ENCODE data around the gene PRR36.

The PRR36 gene

GRCh38 chr19:7849631-7849999, 24.6 kb downstream of the PRR36 start:
- no peak overlapping the region for H4K91ac ChIP-seq (ENCODE audit: low read depth, low read length, poor library complexity)
- WGBS, 2 donors (ENCODE audit: extremely low coverage in 2 of 2, insufficient read length in 2 of 2, insufficient replicate concordance in 1 of 2) = no CpG with 5 or more reads among the region's 9 CpGs
- H2BK12ac ChIP-seq (ENCODE audit: low read length) = no peak overlapping the region

GRCh38 chr19:7848779-7849457, 25.3 kb downstream of the PRR36 start:
- no CpG with 5 or more reads among the region's 34 CpGs for WGBS, 2 donors (ENCODE audit: extremely low coverage in 2 of 2, insufficient read length in 2 of 2, insufficient replicate concordance in 1 of 2)
- no peak overlapping the region for H2BK5ac ChIP-seq (ENCODE audit: low read length)

More at GRCh38 chr19:7849631-7849999, 24.6 kb downstream of the PRR36 start:
- Histone ChIP-seq H2BK5ac (ENCODE audit: low read length) (no peak overlapping the region), H3K36me3 (replicated peaks in 1 of 2; ENCODE audit: control insufficient read depth in 2 of 2, insufficient read depth in 2 of 2, low read length in 2 of 2) (no peaks in the 10 kb centered on the region), H3K9me3 (replicated peaks in 1 of 2; ENCODE audit: control insufficient read depth in 2 of 2, insufficient read depth in 1 of 2, low read depth in 1 of 2, low read length in 2 of 2) (no peaks in the 10 kb centered on the region), H2BK120ac (ENCODE audit: low read depth, low read length) (no peak overlapping the region), H3K27ac (replicated peaks; ENCODE audit: low read length) (no peak overlapping the region), H3K4ac (ENCODE audit: low read length) (no peak overlapping the region), H3K23ac (ENCODE audit: low read depth, low read length, poor library complexity) (peak overlapping the region; percentile 85), H3K9ac (ENCODE audit: low read depth, low read length, poor library complexity) (peak overlapping the region; percentile 21), H3K14ac (ENCODE audit: low read length) (peak overlapping the region; percentile 38), H3K79me1 (ENCODE audit: low read depth, low read length) (no peaks in the 10 kb centered on the region), H4K8ac (ENCODE audit: low read depth, low read length) (no peak overlapping the region), H2AK5ac (ENCODE audit: low read depth, low read length) (no peak overlapping the region), H3K4me3 (ENCODE audit: low read length in 2 of 2) (no peak overlapping the region), H2AFZ (ENCODE audit: low read length) (no peak overlapping the region), H3K4me1 (ENCODE audit: control insufficient read depth in 2 of 2, insufficient read depth in 1 of 2, low read depth in 1 of 2, low read length in 2 of 2) (peaks cover 3 to 15% of the 10 kb centered on the region in 2 donors), H2BK15ac (ENCODE audit: low read length) (no peak overlapping the region), H3K4me2 (ENCODE audit: insufficient read depth, low read length, poor library complexity, severe bottlenecking) (no peak overlapping the region), H3K18ac (ENCODE audit: low read length) (no peak overlapping the region), H3K27me3 (ENCODE audit: control insufficient read depth in 3 of 3, insufficient read depth in 3 of 3, low read depth in 1 of 3, low read length in 3 of 3) (peaks cover 0 to 9% (median 0%) of the 10 kb centered on the region in 3 experiments)
- DNase-seq (ENCODE audit: low spot score) = no peak

GRCh38 chr19:7847664-7848063, 26.5 kb downstream of the PRR36 start:
- peak overlapping the region; percentile 37 for H3K4ac ChIP-seq (ENCODE audit: low read length)
- peak overlapping the region; percentile 56 for H3K14ac ChIP-seq (ENCODE audit: low read length)
- H2BK15ac ChIP-seq (ENCODE audit: low read length) = no peak overlapping the region
- H4K8ac ChIP-seq (ENCODE audit: low read depth, low read length) = no peak overlapping the region
- peak overlapping the region; percentile 73 for H3K23ac ChIP-seq (ENCODE audit: low read depth, low read length, poor library complexity)
- H3K18ac ChIP-seq (ENCODE audit: low read length) = peak overlapping the region; percentile 71
- H3K9ac ChIP-seq (ENCODE audit: low read depth, low read length, poor library complexity) = no peak overlapping the region
- H2AFZ ChIP-seq (ENCODE audit: low read length) = no peak overlapping the region
- peak overlapping the region; percentile 39 for H2BK5ac ChIP-seq (ENCODE audit: low read length)
- peaks cover 0 to 5% of the 10 kb centered on the region in 2 donors for H3K9me3 ChIP-seq (replicated peaks in 1 of 2; ENCODE audit: control insufficient read depth in 2 of 2, insufficient read depth in 1 of 2, low read depth in 1 of 2, low read length in 2 of 2)
- H3K4me3 ChIP-seq (ENCODE audit: low read length in 2 of 2) = peak overlapping the region in 1 of 2 donors; percentile 40
- no peaks in the 10 kb centered on the region for H3K79me1 ChIP-seq (ENCODE audit: low read depth, low read length)
- no peak overlapping the region for H2BK12ac ChIP-seq (ENCODE audit: low read length)
- no peak overlapping the region for H3K4me2 ChIP-seq (ENCODE audit: insufficient read depth, low read length, poor library complexity, severe bottlenecking)
- H4K91ac ChIP-seq (ENCODE audit: low read depth, low read length, poor library complexity) = no peak overlapping the region
- H2BK120ac ChIP-seq (ENCODE audit: low read depth, low read length) = no peak overlapping the region
- no peak overlapping the region for H3K27ac ChIP-seq (replicated peaks; ENCODE audit: low read length)
- no peaks in the 10 kb centered on the region for H3K27me3 ChIP-seq (ENCODE audit: control insufficient read depth in 3 of 3, insufficient read depth in 3 of 3, low read depth in 1 of 3, low read length in 3 of 3)
- no CpG with 5 or more reads among the region's 23 CpGs for WGBS, 2 donors (ENCODE audit: extremely low coverage in 2 of 2, insufficient read length in 2 of 2, insufficient replicate concordance in 1 of 2)
- no peak for DNase-seq (ENCODE audit: low spot score)
- H3K36me3 ChIP-seq (replicated peaks in 1 of 2; ENCODE audit: control insufficient read depth in 2 of 2, insufficient read depth in 2 of 2, low read length in 2 of 2) = no peaks in the 10 kb centered on the region
- peaks cover 0 to 12% of the 10 kb centered on the region in 2 donors for H3K4me1 ChIP-seq (ENCODE audit: control insufficient read depth in 2 of 2, insufficient read depth in 1 of 2, low read depth in 1 of 2, low read length in 2 of 2)
- H2AK5ac ChIP-seq (ENCODE audit: low read depth, low read length) = no peak overlapping the region

More at GRCh38 chr19:7848779-7849457, 25.3 kb downstream of the PRR36 start:
- H3K4me1 ChIP-seq (ENCODE audit: control insufficient read depth in 2 of 2, insufficient read depth in 1 of 2, low read depth in 1 of 2, low read length in 2 of 2) = peaks cover 3 to 15% of the 10 kb centered on the region in 2 donors
- H2BK120ac ChIP-seq (ENCODE audit: low read depth, low read length) = no peak overlapping the region
- H3K27me3 ChIP-seq (ENCODE audit: control insufficient read depth in 3 of 3, insufficient read depth in 3 of 3, low read depth in 1 of 3, low read length in 3 of 3) = peaks cover 0 to 5% (median 0%) of the 10 kb centered on the region in 3 experiments
- H3K9me3 ChIP-seq (replicated peaks in 1 of 2; ENCODE audit: control insufficient read depth in 2 of 2, insufficient read depth in 1 of 2, low read depth in 1 of 2, low read length in 2 of 2) = no peaks in the 10 kb centered on the region
- no peak overlapping the region for H3K27ac ChIP-seq (replicated peaks; ENCODE audit: low read length)
- no peak overlapping the region for H2BK12ac ChIP-seq (ENCODE audit: low read length)
- H4K8ac ChIP-seq (ENCODE audit: low read depth, low read length) = no peak overlapping the region
- H3K4me2 ChIP-seq (ENCODE audit: insufficient read depth, low read length, poor library complexity, severe bottlenecking) = no peak overlapping the region
- no peaks in the 10 kb centered on the region for H3K79me1 ChIP-seq (ENCODE audit: low read depth, low read length)
- H2BK15ac ChIP-seq (ENCODE audit: low read length) = no peak overlapping the region
- H4K91ac ChIP-seq (ENCODE audit: low read depth, low read length, poor library complexity) = no peak overlapping the region
- H3K36me3 ChIP-seq (replicated peaks in 1 of 2; ENCODE audit: control insufficient read depth in 2 of 2, insufficient read depth in 2 of 2, low read length in 2 of 2) = no peaks in the 10 kb centered on the region
- H3K9ac ChIP-seq (ENCODE audit: low read depth, low read length, poor library complexity) = peak overlapping the region; percentile 77
- no peak overlapping the region for H3K18ac ChIP-seq (ENCODE audit: low read length)
- H3K14ac ChIP-seq (ENCODE audit: low read length) = no peak overlapping the region
- DNase-seq (ENCODE audit: low spot score) = no peak
- peak overlapping the region; percentile 85 for H3K23ac ChIP-seq (ENCODE audit: low read depth, low read length, poor library complexity)
- no peak overlapping the region for H2AK5ac ChIP-seq (ENCODE audit: low read depth, low read length)
- H3K4me3 ChIP-seq (ENCODE audit: low read length in 2 of 2) = no peak overlapping the region
- H3K4ac ChIP-seq (ENCODE audit: low read length) = no peak overlapping the region
- no peak overlapping the region for H2AFZ ChIP-seq (ENCODE audit: low read length)

GRCh38 chr19:7846155-7846646, 28.0 kb downstream of the PRR36 start:
- peaks cover 0 to 4% of the 10 kb centered on the region in 2 donors for H3K4me1 ChIP-seq (ENCODE audit: control insufficient read depth in 2 of 2, insufficient read depth in 1 of 2, low read depth in 1 of 2, low read length in 2 of 2)
- no peak overlapping the region for H3K4me2 ChIP-seq (ENCODE audit: insufficient read depth, low read length, poor library complexity, severe bottlenecking)
- WGBS, 2 donors (ENCODE audit: extremely low coverage in 2 of 2, insufficient read length in 2 of 2, insufficient replicate concordance in 1 of 2) = no CpG with 5 or more reads among the region's 19 CpGs
- peaks cover 2% of the 10 kb centered on the region for H3K79me1 ChIP-seq (ENCODE audit: low read depth, low read length)
- no peak overlapping the region for H3K27ac ChIP-seq (replicated peaks; ENCODE audit: low read length)
- peak overlapping the region; percentile 63 for H2AK5ac ChIP-seq (ENCODE audit: low read depth, low read length)
- no peak overlapping the region for H2BK12ac ChIP-seq (ENCODE audit: low read length)
- no peak overlapping the region for H3K23ac ChIP-seq (ENCODE audit: low read depth, low read length, poor library complexity)
- H4K8ac ChIP-seq (ENCODE audit: low read depth, low read length) = no peak overlapping the region
- H3K36me3 ChIP-seq (replicated peaks in 1 of 2; ENCODE audit: control insufficient read depth in 2 of 2, insufficient read depth in 2 of 2, low read length in 2 of 2) = no peaks in the 10 kb centered on the region
- no peak overlapping the region for H2BK5ac ChIP-seq (ENCODE audit: low read length)
- peaks cover 0 to 14% of the 10 kb centered on the region in 2 donors for H3K9me3 ChIP-seq (replicated peaks in 1 of 2; ENCODE audit: control insufficient read depth in 2 of 2, insufficient read depth in 1 of 2, low read depth in 1 of 2, low read length in 2 of 2)
- no peak overlapping the region for H4K91ac ChIP-seq (ENCODE audit: low read depth, low read length, poor library complexity)
- no peak for DNase-seq (ENCODE audit: low spot score)
- no peak overlapping the region for H3K18ac ChIP-seq (ENCODE audit: low read length)
- H3K4me3 ChIP-seq (ENCODE audit: low read length in 2 of 2) = no peak overlapping the region
- no peak overlapping the region for H3K14ac ChIP-seq (ENCODE audit: low read length)
- H3K9ac ChIP-seq (ENCODE audit: low read depth, low read length, poor library complexity) = no peak overlapping the region
- no peak overlapping the region for H2AFZ ChIP-seq (ENCODE audit: low read length)
- no peaks in the 10 kb centered on the region for H3K27me3 ChIP-seq (ENCODE audit: control insufficient read depth in 3 of 3, insufficient read depth in 3 of 3, low read depth in 1 of 3, low read length in 3 of 3)
- H2BK120ac ChIP-seq (ENCODE audit: low read depth, low read length) = no peak overlapping the region
- no peak overlapping the region for H3K4ac ChIP-seq (ENCODE audit: low read length)
- no peak overlapping the region for H2BK15ac ChIP-seq (ENCODE audit: low read length)
